HepG2 (cell line): ENCODE data around the gene NEK5. TPM values are rescaled to one million over a fixed set of nuclear protein-coding genes. Genes with fewer than 3 reads are reported as not detected.

Experiments used
- ATRX ChIP-seq: sonication (generic); formaldehyde crosslinking; IDR thresholded peaks from 2 replicates; pipeline ENCODE4 v1.4.0; 2020; ENCODE audit warnings: missing genetic modification reagents, borderline replicate concordance
- CBFB ChIP-seq: sonication (generic); formaldehyde crosslinking; IDR thresholded peaks from 2 replicates; pipeline ENCODE4 v1.4.0; 2020; ENCODE audit warnings: missing genetic modification reagents
- CEBPG ChIP-seq: IDR thresholded peaks from 2 replicates; pipeline ENCODE4 v1.6.1; 2016
- ELF3 ChIP-seq: IDR thresholded peaks from 2 replicates; pipeline ENCODE4 v1.6.1; 2016; ENCODE audit warnings: missing genetic modification reagents, missing compliant biosample characterization
- GATAD2A ChIP-seq: IDR thresholded peaks from 2 replicates; pipeline ENCODE4 v1.6.1; 2016
- MAFG ChIP-seq: sonication (generic); formaldehyde crosslinking; IDR thresholded peaks from 2 replicates; pipeline ENCODE4 v1.5.1; 2020; ENCODE audit warnings: mild to moderate bottlenecking, missing genetic modification reagents
- RXRB ChIP-seq: IDR thresholded peaks from 2 replicates; pipeline ENCODE4 v1.6.1; 2016; ENCODE audit warnings: borderline replicate concordance, missing genetic modification reagents, missing compliant biosample characterization
- SRSF9 ChIP-seq: fragments of 200-400 bp; formaldehyde crosslinking; IDR thresholded peaks from 2 replicates; pipeline ENCODE4 v1.6.1; 2018; ENCODE audit warnings: borderline replicate concordance, mild to moderate bottlenecking, low read depth, low read length; ENCODE audit not compliant: insufficient read depth, poor library complexity, severe bottlenecking
- SUZ12 ChIP-seq: fragments of 150-350 bp; IDR thresholded peaks from 2 replicates; pipeline ENCODE4 v1.6.1; 2014; ENCODE audit warnings: low read depth, low read length
- ZBTB25 ChIP-seq: IDR thresholded peaks from 2 replicates; pipeline ENCODE4 v1.6.1; 2018; ENCODE audit warnings: missing genetic modification reagents
- ZBTB43 ChIP-seq: sonication (generic); formaldehyde crosslinking; conservative IDR thresholded peaks from 2 replicates; pipeline ENCODE4 v1.4.0; 2020; ENCODE audit warnings: missing genetic modification reagents
- ZNF232 ChIP-seq: sonication (generic); formaldehyde crosslinking; IDR thresholded peaks from 2 replicates; pipeline ENCODE4 v1.4.0; 2020; ENCODE audit warnings: missing genetic modification reagents, borderline replicate concordance
- ZNF614 ChIP-seq: IDR thresholded peaks from 2 replicates; pipeline ENCODE4 v1.6.1; 2018; ENCODE audit warnings: missing biosample characterization, missing genetic modification reagents, inconsistent platforms, borderline replicate concordance
- ZNF816 ChIP-seq: sonication (generic); formaldehyde crosslinking; IDR thresholded peaks from 2 replicates; pipeline ENCODE4 v1.8.0; 2022; ENCODE audit warnings: missing genetic modification reagents, mild to moderate bottlenecking, borderline replicate concordance
- polyA plus RNA-seq, 8 experiments: library from polyadenylated mRNA; depleted of rRNA in 3 of 8; stranded (reverse) in 7 of 8; unstranded in 1 of 8; fragments of >200 nt; fragmentation: Illumina TruSeq in 4 of 8; extraction: Trizol in 4 of 8; gene quantifications; 2 replicates each; pipeline versions ENCODE4 v1.2.1 to v1.2.3, GENCODE V29; 2011 to 2016; ENCODE audit warnings: low read depth in 4 of 8, missing spikeins in 1 of 8, mixed read lengths in 1 of 8; ENCODE audit not compliant: insufficient read depth in 1 of 8
- total RNA-seq, 5 experiments: library from RNA; depleted of rRNA; stranded (reverse); fragments of >200 nt; fragmentation: Illumina TruSeq; extraction: Trizol; gene quantifications; 2 replicates each; pipeline ENCODE4 v1.2.3, GENCODE V29; 2016; ENCODE audit warnings: low read depth in 1 of 5
- TF ChIP-seq, protein P1 (sequence below): sonication (generic); formaldehyde crosslinking; IDR thresholded peaks from 2 replicates; pipeline ENCODE4 v1.4.0; 2020; ENCODE audit warnings: mild to moderate bottlenecking, missing genetic modification reagents
- TF ChIP-seq, protein P2 (sequence below), 2 experiments: fragments of 450-650 bp in 1 of 2; sonication (generic) in 1 of 2; formaldehyde crosslinking; IDR thresholded peaks; 2 replicates each; pipeline versions ENCODE4 v1.5.0 to v1.8.0; 2020 to 2022; ENCODE audit warnings: mild to moderate bottlenecking in 1 of 2, missing genetic modification reagents in 1 of 2
- TF ChIP-seq, protein P3 (sequence below), 2 experiments: sonication (generic) in 1 of 2; formaldehyde crosslinking in 1 of 2; IDR thresholded peaks; 2 replicates each; pipeline versions ENCODE4 v1.4.0 to v1.6.1; 2016 to 2020; ENCODE audit warnings: borderline replicate concordance in 1 of 2, low read depth in 1 of 2, mild to moderate bottlenecking in 1 of 2, missing genetic modification reagents in 1 of 2

Gene NEK5
- total and polyA plus RNA-seq, 2 of the 13 experiments (the other 11 are each of a cell fraction or from before 2014, with no cell fraction given), result 0.12 to 0.22 TPM

GRCh38 chr13:52104624-52105023 lies 24.2 kb downstream of the NEK5 start (continued):
- peak; percentile 54; the same call in 1 of the 2 replicates for TF ChIP-seq ZBTB25
- TF ChIP-seq, protein P1, sequence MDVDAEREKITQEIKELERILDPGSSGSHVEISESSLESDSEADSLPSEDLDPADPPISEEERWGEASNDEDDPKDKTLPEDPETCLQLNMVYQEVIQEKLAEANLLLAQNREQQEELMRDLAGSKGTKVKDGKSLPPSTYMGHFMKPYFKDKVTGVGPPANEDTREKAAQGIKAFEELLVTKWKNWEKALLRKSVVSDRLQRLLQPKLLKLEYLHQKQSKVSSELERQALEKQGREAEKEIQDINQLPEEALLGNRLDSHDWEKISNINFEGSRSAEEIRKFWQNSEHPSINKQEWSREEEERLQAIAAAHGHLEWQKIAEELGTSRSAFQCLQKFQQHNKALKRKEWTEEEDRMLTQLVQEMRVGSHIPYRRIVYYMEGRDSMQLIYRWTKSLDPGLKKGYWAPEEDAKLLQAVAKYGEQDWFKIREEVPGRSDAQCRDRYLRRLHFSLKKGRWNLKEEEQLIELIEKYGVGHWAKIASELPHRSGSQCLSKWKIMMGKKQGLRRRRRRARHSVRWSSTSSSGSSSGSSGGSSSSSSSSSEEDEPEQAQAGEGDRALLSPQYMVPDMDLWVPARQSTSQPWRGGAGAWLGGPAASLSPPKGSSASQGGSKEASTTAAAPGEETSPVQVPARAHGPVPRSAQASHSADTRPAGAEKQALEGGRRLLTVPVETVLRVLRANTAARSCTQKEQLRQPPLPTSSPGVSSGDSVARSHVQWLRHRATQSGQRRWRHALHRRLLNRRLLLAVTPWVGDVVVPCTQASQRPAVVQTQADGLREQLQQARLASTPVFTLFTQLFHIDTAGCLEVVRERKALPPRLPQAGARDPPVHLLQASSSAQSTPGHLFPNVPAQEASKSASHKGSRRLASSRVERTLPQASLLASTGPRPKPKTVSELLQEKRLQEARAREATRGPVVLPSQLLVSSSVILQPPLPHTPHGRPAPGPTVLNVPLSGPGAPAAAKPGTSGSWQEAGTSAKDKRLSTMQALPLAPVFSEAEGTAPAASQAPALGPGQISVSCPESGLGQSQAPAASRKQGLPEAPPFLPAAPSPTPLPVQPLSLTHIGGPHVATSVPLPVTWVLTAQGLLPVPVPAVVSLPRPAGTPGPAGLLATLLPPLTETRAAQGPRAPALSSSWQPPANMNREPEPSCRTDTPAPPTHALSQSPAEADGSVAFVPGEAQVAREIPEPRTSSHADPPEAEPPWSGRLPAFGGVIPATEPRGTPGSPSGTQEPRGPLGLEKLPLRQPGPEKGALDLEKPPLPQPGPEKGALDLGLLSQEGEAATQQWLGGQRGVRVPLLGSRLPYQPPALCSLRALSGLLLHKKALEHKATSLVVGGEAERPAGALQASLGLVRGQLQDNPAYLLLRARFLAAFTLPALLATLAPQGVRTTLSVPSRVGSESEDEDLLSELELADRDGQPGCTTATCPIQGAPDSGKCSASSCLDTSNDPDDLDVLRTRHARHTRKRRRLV, result no peak
- TF ChIP-seq, protein P2, sequence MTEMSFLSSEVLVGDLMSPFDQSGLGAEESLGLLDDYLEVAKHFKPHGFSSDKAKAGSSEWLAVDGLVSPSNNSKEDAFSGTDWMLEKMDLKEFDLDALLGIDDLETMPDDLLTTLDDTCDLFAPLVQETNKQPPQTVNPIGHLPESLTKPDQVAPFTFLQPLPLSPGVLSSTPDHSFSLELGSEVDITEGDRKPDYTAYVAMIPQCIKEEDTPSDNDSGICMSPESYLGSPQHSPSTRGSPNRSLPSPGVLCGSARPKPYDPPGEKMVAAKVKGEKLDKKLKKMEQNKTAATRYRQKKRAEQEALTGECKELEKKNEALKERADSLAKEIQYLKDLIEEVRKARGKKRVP (CRISPR knock-in tag; IDR thresholded peaks at IDR 0.05), result peak; percentile 91 to 100
- TF ChIP-seq, protein P3, sequence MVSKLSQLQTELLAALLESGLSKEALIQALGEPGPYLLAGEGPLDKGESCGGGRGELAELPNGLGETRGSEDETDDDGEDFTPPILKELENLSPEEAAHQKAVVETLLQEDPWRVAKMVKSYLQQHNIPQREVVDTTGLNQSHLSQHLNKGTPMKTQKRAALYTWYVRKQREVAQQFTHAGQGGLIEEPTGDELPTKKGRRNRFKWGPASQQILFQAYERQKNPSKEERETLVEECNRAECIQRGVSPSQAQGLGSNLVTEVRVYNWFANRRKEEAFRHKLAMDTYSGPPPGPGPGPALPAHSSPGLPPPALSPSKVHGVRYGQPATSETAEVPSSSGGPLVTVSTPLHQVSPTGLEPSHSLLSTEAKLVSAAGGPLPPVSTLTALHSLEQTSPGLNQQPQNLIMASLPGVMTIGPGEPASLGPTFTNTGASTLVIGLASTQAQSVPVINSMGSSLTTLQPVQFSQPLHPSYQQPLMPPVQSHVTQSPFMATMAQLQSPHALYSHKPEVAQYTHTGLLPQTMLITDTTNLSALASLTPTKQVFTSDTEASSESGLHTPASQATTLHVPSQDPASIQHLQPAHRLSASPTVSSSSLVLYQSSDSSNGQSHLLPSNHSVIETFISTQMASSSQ (IDR thresholded peaks at IDR 0.05; ENCODE audit: low read depth), result peak; percentile 34; the same call in 1 of the 2 replicates
- TF ChIP-seq, protein P3 (CRISPR knock-in tag; IDR thresholded peaks at IDR 0.05; ENCODE audit: borderline replicate concordance), result peak; percentile 43; the same call in 1 of the 2 replicates
- no peak for TF ChIP-seq SRSF9
- TF ChIP-seq ATRX (CRISPR knock-in tag), result no peak
- no peak for TF ChIP-seq MAFG (CRISPR knock-in tag)
- 0 out of 2 replicates have a peak, but pooled peaks have one; percentile 52 for TF ChIP-seq ZNF614 (CRISPR knock-in tag)
- TF ChIP-seq CBFB, result no peak
- peak; percentile 95 for TF ChIP-seq GATAD2A
- TF ChIP-seq ZNF232 (CRISPR knock-in tag), result no peak
- peak; percentile 44; the same call in 1 of the 2 replicates for TF ChIP-seq RXRB (CRISPR knock-in tag)
- TF ChIP-seq SUZ12, result no peak
- TF ChIP-seq ZNF816, result no peak
- peak; percentile 100 for TF ChIP-seq CEBPG (CRISPR knock-in tag)
- TF ChIP-seq ELF3 (CRISPR knock-in tag), result peak; percentile 96
- TF ChIP-seq ZBTB43 (CRISPR knock-in tag), result no peak
